Measurements from ENCODE around the gene PDE11A. TPM values are rescaled to one million over a fixed set of nuclear protein-coding genes. Genes with fewer than 3 reads are reported as not detected.

The PDE11A gene
- total and polyA plus RNA-seq, 2 donors, result 0.14 to 0.43 TPM

GRCh38 chr2:177658309-177658708 lies 414.3 kb downstream of the PDE11A start:
- no peaks in the 10 kb centered on the region for H3K27me3 ChIP-seq (ENCODE audit: control insufficient read depth in 2 of 2, insufficient read depth in 1 of 2, low read length in 1 of 2)
- no peaks in the 10 kb centered on the region for H3K4me1 ChIP-seq (ENCODE audit: control insufficient read depth in 2 of 2, insufficient read depth in 2 of 2, low read length in 2 of 2)
- no peaks in the 10 kb centered on the region for H3K9me3 ChIP-seq (ENCODE audit: control insufficient read depth in 2 of 2, insufficient read depth in 1 of 2, low read length in 1 of 2)
- no peaks in the 10 kb centered on the region for H3K36me3 ChIP-seq (ENCODE audit: control insufficient read depth in 2 of 2, insufficient read depth in 2 of 2, low read length in 1 of 2)
- no peak for DNase-seq (ENCODE audit: low read depth in 6 of 9, low spot score in 9 of 9)
- no peak overlapping the region for H3K27ac ChIP-seq (ENCODE audit: low read depth in 1 of 2, low read length in 1 of 2)
- H3K4me3 ChIP-seq (ENCODE audit: low read length in 2 of 2), result no peak overlapping the region

DNA sequence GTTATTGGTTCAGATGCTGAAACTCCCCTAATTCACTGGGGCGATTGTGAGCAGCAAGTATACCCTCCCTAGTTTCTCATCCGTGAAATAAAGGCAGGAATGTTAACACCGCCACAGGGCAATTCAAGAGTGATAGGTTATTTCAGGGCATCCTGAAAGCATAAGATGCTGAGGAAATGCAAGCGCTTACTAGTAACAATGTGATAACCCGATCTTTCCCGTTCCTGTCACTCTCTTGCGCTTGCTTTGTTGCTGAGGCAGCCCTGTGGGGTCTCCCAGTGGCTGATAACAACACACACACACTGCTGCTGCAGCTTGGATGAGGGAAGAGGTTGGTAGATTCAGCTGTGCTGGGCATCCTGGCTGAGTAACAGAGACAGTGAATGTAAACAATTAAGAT lies 420.7 kb downstream of the PDE11A start:
- H3K4me3 ChIP-seq (ENCODE audit: low read length in 2 of 2), result no peak overlapping the region
- no peaks in the 10 kb centered on the region for H3K9me3 ChIP-seq (ENCODE audit: control insufficient read depth in 2 of 2, insufficient read depth in 1 of 2, low read length in 1 of 2)
- WGBS, result 84% methylated on average over 7 of the region's 7 CpGs
- no peak for DNase-seq (ENCODE audit: low read depth in 6 of 9, low spot score in 9 of 9)
- no peaks in the 10 kb centered on the region for H3K4me1 ChIP-seq (ENCODE audit: control insufficient read depth in 2 of 2, insufficient read depth in 2 of 2, low read length in 2 of 2)
- no peaks in the 10 kb centered on the region for H3K27me3 ChIP-seq (ENCODE audit: control insufficient read depth in 2 of 2, insufficient read depth in 1 of 2, low read length in 1 of 2)
- no peak overlapping the region for H3K27ac ChIP-seq (ENCODE audit: low read depth in 1 of 2, low read length in 1 of 2)
- H3K36me3 ChIP-seq (ENCODE audit: control insufficient read depth in 2 of 2, insufficient read depth in 2 of 2, low read length in 1 of 2), result no peaks in the 10 kb centered on the region

DNA sequence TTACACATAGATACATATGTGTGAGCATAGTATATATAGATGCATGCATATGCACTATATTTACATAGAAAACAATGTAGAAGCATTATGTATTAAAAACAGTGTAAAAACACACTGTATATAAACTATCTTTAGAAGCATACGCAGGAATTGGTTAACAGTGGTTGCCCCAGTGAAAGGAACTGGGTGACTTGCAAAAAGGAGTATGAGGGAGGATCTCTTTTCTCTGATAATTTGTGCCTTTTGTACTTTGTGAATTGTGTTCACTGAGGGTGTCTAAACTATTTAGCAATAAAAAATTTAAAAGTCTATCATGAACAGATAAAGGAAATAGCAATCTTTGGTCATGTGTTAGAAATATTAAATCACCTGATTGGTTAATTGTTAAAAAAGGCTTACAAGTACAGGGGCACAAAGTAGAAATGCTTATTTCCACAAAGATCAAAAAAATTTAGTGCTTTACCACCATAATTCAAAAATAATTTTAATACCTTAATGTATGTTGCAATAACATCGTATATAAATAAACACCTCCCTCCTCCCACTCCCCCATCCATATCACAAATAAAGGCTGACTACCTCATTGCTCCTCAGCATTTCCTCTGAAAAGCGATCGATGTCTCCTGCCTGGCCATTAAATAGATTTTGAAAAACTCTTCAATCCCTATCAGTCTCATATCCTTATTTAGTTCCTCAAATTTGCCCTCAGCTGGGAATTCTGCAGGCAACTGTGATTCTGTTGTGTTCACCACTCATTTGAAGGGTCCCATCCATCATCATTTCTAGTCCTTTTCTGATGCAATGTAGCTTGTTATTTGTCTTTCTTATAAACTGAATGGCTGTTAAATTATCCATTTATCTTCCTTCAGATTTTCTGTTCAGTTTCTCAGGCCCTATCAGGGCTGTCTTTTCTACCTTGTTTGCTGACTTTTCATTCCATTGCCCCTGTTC lies 422.7 kb downstream of the PDE11A start:
- Histone ChIP-seq H3K27me3 (ENCODE audit: control insufficient read depth in 2 of 2, insufficient read depth in 1 of 2, low read length in 1 of 2) (no peaks in the 10 kb centered on the region), H3K4me1 (ENCODE audit: control insufficient read depth in 2 of 2, insufficient read depth in 2 of 2, low read length in 2 of 2) (no peaks in the 10 kb centered on the region), H3K4me3 (ENCODE audit: low read length in 2 of 2) (no peak overlapping the region), H3K27ac (ENCODE audit: low read depth in 1 of 2, low read length in 1 of 2) (no peak overlapping the region), H3K36me3 (ENCODE audit: control insufficient read depth in 2 of 2, insufficient read depth in 2 of 2, low read length in 1 of 2) (no peaks in the 10 kb centered on the region), H3K9me3 (ENCODE audit: control insufficient read depth in 2 of 2, insufficient read depth in 1 of 2, low read length in 1 of 2) (no peaks in the 10 kb centered on the region)
- DNase-seq (ENCODE audit: low read depth in 6 of 9, low spot score in 9 of 9), result no peak
- 72% methylated on average over 4 of the region's 4 CpGs for WGBS

- DNase-seq (ENCODE audit: low read depth in 6 of 9, low spot score in 9 of 9), result no peak
- Histone ChIP-seq H3K9me3 (ENCODE audit: control insufficient read depth in 2 of 2, insufficient read depth in 1 of 2, low read length in 1 of 2) (no peaks in the 10 kb centered on the region), H3K36me3 (ENCODE audit: control insufficient read depth in 2 of 2, insufficient read depth in 2 of 2, low read length in 1 of 2) (no peaks in the 10 kb centered on the region), H3K4me1 (ENCODE audit: control insufficient read depth in 2 of 2, insufficient read depth in 2 of 2, low read length in 2 of 2) (no peaks in the 10 kb centered on the region), H3K4me3 (ENCODE audit: low read length in 2 of 2) (no peak overlapping the region), H3K27me3 (ENCODE audit: control insufficient read depth in 2 of 2, insufficient read depth in 1 of 2, low read length in 1 of 2) (no peaks in the 10 kb centered on the region), H3K27ac (ENCODE audit: low read depth in 1 of 2, low read length in 1 of 2) (no peak overlapping the region)
- 89% methylated on average over 1 of the region's 1 CpG for WGBS
Observed at GRCh38 chr2:177646791-177647190, 425.8 kb downstream of the PDE11A start.

- no peaks in the 10 kb centered on the region for H3K27me3 ChIP-seq (ENCODE audit: control insufficient read depth in 2 of 2, insufficient read depth in 1 of 2, low read length in 1 of 2)
- no peaks in the 10 kb centered on the region for H3K4me1 ChIP-seq (ENCODE audit: control insufficient read depth in 2 of 2, insufficient read depth in 2 of 2, low read length in 2 of 2)
- no peaks in the 10 kb centered on the region for H3K9me3 ChIP-seq (ENCODE audit: control insufficient read depth in 2 of 2, insufficient read depth in 1 of 2, low read length in 1 of 2)
- no peaks in the 10 kb centered on the region for H3K36me3 ChIP-seq (ENCODE audit: control insufficient read depth in 2 of 2, insufficient read depth in 2 of 2, low read length in 1 of 2)
- no peak overlapping the region for H3K27ac ChIP-seq (ENCODE audit: low read depth in 1 of 2, low read length in 1 of 2)
- no peak overlapping the region for H3K4me3 ChIP-seq (ENCODE audit: low read length in 2 of 2)
- DNase-seq (ENCODE audit: low read depth in 6 of 9, low spot score in 9 of 9), result no peak
Observed at GRCh38 chr2:177646241-177646640, 426.3 kb downstream of the PDE11A start.

GRCh38 chr2:177641331-177641730 lies 431.2 kb downstream of the PDE11A start:
- DNase-seq (ENCODE audit: low read depth in 6 of 9, low spot score in 9 of 9), result no peak
- no peaks in the 10 kb centered on the region for H3K27me3 ChIP-seq (ENCODE audit: control insufficient read depth in 2 of 2, insufficient read depth in 1 of 2, low read length in 1 of 2)
- no peak overlapping the region for H3K27ac ChIP-seq (ENCODE audit: low read depth in 1 of 2, low read length in 1 of 2)
- H3K36me3 ChIP-seq (ENCODE audit: control insufficient read depth in 2 of 2, insufficient read depth in 2 of 2, low read length in 1 of 2), result no peaks in the 10 kb centered on the region
- no peaks in the 10 kb centered on the region for H3K9me3 ChIP-seq (ENCODE audit: control insufficient read depth in 2 of 2, insufficient read depth in 1 of 2, low read length in 1 of 2)
- 92% methylated on average over 2 of the region's 2 CpGs for WGBS
- no peak overlapping the region for H3K4me3 ChIP-seq (ENCODE audit: low read length in 2 of 2)
- H3K4me1 ChIP-seq (ENCODE audit: control insufficient read depth in 2 of 2, insufficient read depth in 2 of 2, low read length in 2 of 2), result no peaks in the 10 kb centered on the region

DNA sequence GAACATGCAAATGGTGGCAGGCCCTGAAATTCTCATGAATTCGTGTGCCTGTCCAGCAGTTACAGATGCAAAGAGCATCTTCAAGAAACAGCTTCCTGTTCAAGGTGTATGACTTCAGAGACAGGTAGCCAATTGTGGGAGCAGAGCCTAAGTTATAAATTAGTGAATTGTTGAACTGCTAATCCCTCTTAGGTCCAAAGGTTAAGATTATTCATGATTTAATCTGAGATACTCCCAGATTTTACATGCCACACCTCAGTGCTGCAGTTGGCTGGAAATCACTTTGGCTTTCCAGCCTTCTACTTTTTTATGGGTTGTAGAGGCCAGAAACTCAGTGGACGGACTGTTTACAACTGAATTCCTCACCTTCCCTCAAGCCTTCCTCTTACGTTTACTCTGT lies 432.2 kb downstream of the PDE11A start:
- Histone ChIP-seq H3K4me1 (ENCODE audit: control insufficient read depth in 2 of 2, insufficient read depth in 2 of 2, low read length in 2 of 2) (no peaks in the 10 kb centered on the region), H3K27me3 (ENCODE audit: control insufficient read depth in 2 of 2, insufficient read depth in 1 of 2, low read length in 1 of 2) (no peaks in the 10 kb centered on the region), H3K36me3 (ENCODE audit: control insufficient read depth in 2 of 2, insufficient read depth in 2 of 2, low read length in 1 of 2) (no peaks in the 10 kb centered on the region), H3K4me3 (ENCODE audit: low read length in 2 of 2) (no peak overlapping the region), H3K9me3 (ENCODE audit: control insufficient read depth in 2 of 2, insufficient read depth in 1 of 2, low read length in 1 of 2) (no peaks in the 10 kb centered on the region), H3K27ac (ENCODE audit: low read depth in 1 of 2, low read length in 1 of 2) (no peak overlapping the region)
- WGBS, result 96% methylated on average over 3 of the region's 3 CpGs
- DNase-seq (ENCODE audit: low read depth in 6 of 9, low spot score in 9 of 9), result no peak

GRCh38 chr2:177639262-177639914 lies 433.2 kb downstream of the PDE11A start:
- H3K27ac ChIP-seq (ENCODE audit: low read depth in 1 of 2, low read length in 1 of 2), result no peak overlapping the region

GRCh38 chr2:177638507-177638906 lies 434.1 kb downstream of the PDE11A start:
- 96% methylated on average over 1 of the region's 1 CpG for WGBS
- DNase-seq (ENCODE audit: low read depth in 6 of 9, low spot score in 9 of 9), result no peak
- H3K36me3 ChIP-seq (ENCODE audit: control insufficient read depth in 2 of 2, insufficient read depth in 2 of 2, low read length in 1 of 2), result no peaks in the 10 kb centered on the region
- H3K27me3 ChIP-seq (ENCODE audit: control insufficient read depth in 2 of 2, insufficient read depth in 1 of 2, low read length in 1 of 2), result no peaks in the 10 kb centered on the region
- no peak overlapping the region for H3K27ac ChIP-seq (ENCODE audit: low read depth in 1 of 2, low read length in 1 of 2)
- H3K4me1 ChIP-seq (ENCODE audit: control insufficient read depth in 2 of 2, insufficient read depth in 2 of 2, low read length in 2 of 2), result peaks cover 0 to 3% of the 10 kb centered on the region in 2 donors
- H3K4me3 ChIP-seq (ENCODE audit: low read length in 2 of 2), result no peak overlapping the region
- no peaks in the 10 kb centered on the region for H3K9me3 ChIP-seq (ENCODE audit: control insufficient read depth in 2 of 2, insufficient read depth in 1 of 2, low read length in 1 of 2)

More at GRCh38 chr2:177639262-177639914, 433.2 kb downstream of the PDE11A start:
- no peaks in the 10 kb centered on the region for H3K36me3 ChIP-seq (ENCODE audit: control insufficient read depth in 2 of 2, insufficient read depth in 2 of 2, low read length in 1 of 2)
- no peak for DNase-seq (ENCODE audit: low read depth in 6 of 9, low spot score in 9 of 9)
- H3K4me1 ChIP-seq (ENCODE audit: control insufficient read depth in 2 of 2, insufficient read depth in 2 of 2, low read length in 2 of 2), result peaks cover 0 to 3% of the 10 kb centered on the region in 2 donors
- WGBS, result 90% methylated on average over 2 of the region's 2 CpGs
- no peak overlapping the region for H3K4me3 ChIP-seq (ENCODE audit: low read length in 2 of 2)
- no peaks in the 10 kb centered on the region for H3K27me3 ChIP-seq (ENCODE audit: control insufficient read depth in 2 of 2, insufficient read depth in 1 of 2, low read length in 1 of 2)
- H3K9me3 ChIP-seq (ENCODE audit: control insufficient read depth in 2 of 2, insufficient read depth in 1 of 2, low read length in 1 of 2), result no peaks in the 10 kb centered on the region

Data from thymus (tissue), 11 donors.